Tibial nerve (tissue), 4 donors: ENCODE results near the gene CEP128. TPM values are rescaled to one million over a fixed set of nuclear protein-coding genes. Genes with fewer than 3 reads are reported as not detected.

Experiments used
- DNase-seq, 2 donors: peaks; one replicate each; pipeline ENCODE4 v3.0.0-alpha.2; 2019; ENCODE audit warnings: low spot score in 2 of 2
- H3K27ac ChIP-seq, 4 donors: fragments of 200-600 bp; sonication (generic) in 3 of 4; one replicate each; pipeline ENCODE4 v1.5.1; 2017 to 2019; ENCODE audit warnings: mild to moderate bottlenecking in 1 of 4
- H3K27me3 ChIP-seq, 2 donors: fragments of 200-600 bp; sonication (generic) in 1 of 2; one replicate each; pipeline versions ENCODE4 v1.5.1 to v1.6.0; 2017 to 2019
- H3K36me3 ChIP-seq, 3 donors: fragments of 200-600 bp; sonication (generic); one replicate each; pipeline ENCODE4 v1.5.1; 2018 to 2019
- H3K4me1 ChIP-seq, 4 donors: fragments of 200-600 bp; sonication (generic) in 3 of 4; one replicate each; pipeline ENCODE4 v1.5.1; 2017 to 2019
- H3K4me3 ChIP-seq, 4 donors: fragments of 200-600 bp; sonication (generic) in 3 of 4; one replicate each; pipeline ENCODE4 v1.5.1; 2017 to 2019; ENCODE audit warnings: mild to moderate bottlenecking in 1 of 4, moderate library complexity in 1 of 4
- H3K9me3 ChIP-seq, 4 donors: fragments of 200-600 bp; sonication (generic) in 3 of 4; one replicate each; pipeline ENCODE4 v1.5.1; 2017 to 2019
- CTCF ChIP-seq, 5 experiments: fragments of 200-600 bp in 3 of 5; fragments of 450-650 bp in 2 of 5; sonication (generic) in 3 of 5; IDR thresholded peaks; one replicate each; pipeline ENCODE4 v1.5.1; 2016 to 2019; ENCODE audit warnings: antibody characterized with exemption in 5 of 5, mild to moderate bottlenecking in 3 of 5, moderate library complexity in 2 of 5
- EP300 ChIP-seq, 2 donors: sonication (generic); formaldehyde crosslinking; IDR thresholded peaks; one replicate each; pipeline ENCODE4 v1.6.1; 2017; ENCODE audit warnings: antibody characterized with exemption in 2 of 2, mild to moderate bottlenecking in 1 of 2
- POLR2A ChIP-seq, 2 donors: fragments of 450-650 bp; IDR thresholded peaks; one replicate each; pipeline ENCODE4 v1.6.1; 2017; ENCODE audit warnings: antibody characterized with exemption in 2 of 2, mild to moderate bottlenecking in 2 of 2, moderate library complexity in 2 of 2
- WGBS, 2 donors: methylation state at CpG; one replicate each; pipeline ENCODE4 v1.1.5; 2018; 5-methylcytosine and 5-hydroxymethylcytosine counted together
- total RNA-seq, 4 donors: library from RNA; depleted of rRNA; stranded (reverse); fragments of >200 nt; gene quantifications; one replicate each; pipeline ENCODE4 v1.1.0, GENCODE V29; 2016

Gene CEP128
- total RNA-seq, 4 donors from 2014 or later = 7.3 to 13.9 (median 12.5) TPM

- Histone ChIP-seq H3K27ac (no peak overlapping the region), H3K4me3 (no peak overlapping the region), H3K4me1 (no peaks in the 10 kb centered on the region), H3K27me3 (no peaks in the 10 kb centered on the region), H3K36me3 (no peaks in the 10 kb centered on the region), H3K9me3 (no peaks in the 10 kb centered on the region)
- 96 to 97% methylated on average over 6 of the region's 6 CpGs for WGBS, 2 donors
- TF ChIP-seq POLR2A (IDR thresholded peaks at IDR 0.05) (no peak), CTCF (IDR thresholded peaks at IDR 0.05) (no peak), EP300 (IDR thresholded peaks at IDR 0.05) (no peak)
- no peak for DNase-seq
Measured at GRCh38 chr14:80572666-80573065, 368.9 kb downstream of the CEP128 start.

- no peak overlapping the region for H3K27ac ChIP-seq
- no peak for TF ChIP-seq CTCF (IDR thresholded peaks at IDR 0.05)
- no peak for TF ChIP-seq EP300 (IDR thresholded peaks at IDR 0.05)
- TF ChIP-seq POLR2A (IDR thresholded peaks at IDR 0.05) = no peak
- DNase-seq = no peak
- H3K9me3 ChIP-seq = no peaks in the 10 kb centered on the region
- 84 to 87% methylated on average over 3 of the region's 3 CpGs for WGBS, 2 donors
- H3K4me3 ChIP-seq = no peak overlapping the region
- H3K27me3 ChIP-seq = no peaks in the 10 kb centered on the region
- no peaks in the 10 kb centered on the region for H3K36me3 ChIP-seq
- H3K4me1 ChIP-seq = no peaks in the 10 kb centered on the region
Measured at GRCh38 chr14:80570930-80571298, 370.6 kb downstream of the CEP128 start.

GRCh38 chr14:80567905-80568536 lies 373.5 kb downstream of the CEP128 start:
- no peaks in the 10 kb centered on the region for H3K36me3 ChIP-seq
- no peak for DNase-seq
- no peak overlapping the region for H3K4me3 ChIP-seq
- H3K4me1 ChIP-seq = no peaks in the 10 kb centered on the region
- TF ChIP-seq POLR2A (IDR thresholded peaks at IDR 0.05) (no peak), EP300 (IDR thresholded peaks at IDR 0.05) (no peak), CTCF (IDR thresholded peaks at IDR 0.05) (no peak)
- WGBS, 2 donors = 78 to 83% methylated on average over 6 of the region's 6 CpGs
- H3K27me3 ChIP-seq = no peaks in the 10 kb centered on the region
- no peaks in the 10 kb centered on the region for H3K9me3 ChIP-seq
- H3K27ac ChIP-seq = no peak overlapping the region

GRCh38 chr14:80565001-80565400 lies 376.5 kb downstream of the CEP128 start:
- TF ChIP-seq EP300 (IDR thresholded peaks at IDR 0.05) = no peak
- no peak for TF ChIP-seq CTCF (IDR thresholded peaks at IDR 0.05)
- TF ChIP-seq POLR2A (IDR thresholded peaks at IDR 0.05) = no peak
- Histone ChIP-seq H3K4me3 (no peak overlapping the region), H3K36me3 (no peaks in the 10 kb centered on the region), H3K27ac (no peak overlapping the region), H3K27me3 (no peaks in the 10 kb centered on the region), H3K4me1 (no peaks in the 10 kb centered on the region), H3K9me3 (no peaks in the 10 kb centered on the region)
- WGBS, 2 donors = 82 to 85% methylated on average over 5 of the region's 5 CpGs
- DNase-seq = no peak

GRCh38 chr14:80564051-80564450 lies 377.5 kb downstream of the CEP128 start:
- no peak for TF ChIP-seq EP300 (IDR thresholded peaks at IDR 0.05)
- no peak for TF ChIP-seq POLR2A (IDR thresholded peaks at IDR 0.05)
- TF ChIP-seq CTCF (IDR thresholded peaks at IDR 0.05) = no peak
- no peak overlapping the region for H3K27ac ChIP-seq
- no peak for DNase-seq
- no peak overlapping the region for H3K4me3 ChIP-seq
- H3K9me3 ChIP-seq = no peaks in the 10 kb centered on the region
- H3K27me3 ChIP-seq = no peaks in the 10 kb centered on the region
- no peaks in the 10 kb centered on the region for H3K36me3 ChIP-seq
- no peaks in the 10 kb centered on the region for H3K4me1 ChIP-seq
